Ishikawa (cell line): ENCODE measurements around the gene IFRD2.

ENCODE experiments used
- CEBPB ChIP-seq: IDR thresholded peaks from 2 replicates; pipeline ENCODE4 v1.6.1; 2012
- CREB1 ChIP-seq: IDR thresholded peaks from 2 replicates; pipeline ENCODE4 v1.6.1; 2012; ENCODE audit warnings: low read depth
- EGR1 ChIP-seq: IDR thresholded peaks from 2 replicates; pipeline ENCODE4 v1.6.1; 2012
- EP300 ChIP-seq: IDR thresholded peaks from 2 replicates; pipeline ENCODE4 v1.6.1; 2012; ENCODE audit warnings: borderline replicate concordance
- FOXM1 ChIP-seq: IDR thresholded peaks from 2 replicates; pipeline ENCODE4 v1.6.1; 2012; ENCODE audit warnings: low read depth, borderline replicate concordance
- MAX ChIP-seq: IDR thresholded peaks from 2 replicates; pipeline ENCODE4 v1.6.1; 2012
- NFIC ChIP-seq: IDR thresholded peaks from 2 replicates; pipeline ENCODE4 v1.6.1; 2012
- RAD21 ChIP-seq: IDR thresholded peaks from 2 replicates; pipeline ENCODE4 v1.6.1; 2012; ENCODE audit warnings: low read depth
- REST ChIP-seq: IDR thresholded peaks from 2 replicates; pipeline ENCODE4 v1.6.1; 2012; ENCODE audit warnings: low read depth, mild to moderate bottlenecking
- TCF12 ChIP-seq: IDR thresholded peaks from 2 replicates; pipeline ENCODE4 v1.6.1; 2012; ENCODE audit warnings: low read depth
- USF1 ChIP-seq: IDR thresholded peaks from 2 replicates; pipeline ENCODE4 v1.6.1; 2012
- ZBTB7A ChIP-seq: IDR thresholded peaks from 2 replicates; pipeline ENCODE4 v1.6.1; 2012; ENCODE audit warnings: low read depth

GRCh38 chr3:50320853-50321335, 28.7 kb upstream of the IFRD2 start:
- TF ChIP-seq EP300 (no peak), RAD21 (no peak), FOXM1 (no peak), MAX (no peak; the same call in 1 of the 2 replicates), TCF12 (no peak), CREB1 (no peak), REST (no peak), NFIC (no peak), USF1 (peak; percentile 73), CEBPB (no peak), EGR1 (peak; percentile 15; the same call in 1 of the 2 replicates), ZBTB7A (peak; percentile 89)
